GM21447 (cell line): ENCODE results near the gene REXO4.
A peak's percentile ranks its signal among the peaks of the same experiment; 100 is the strongest.

Experiments
- ATAC-seq: cut with Tn5 transposase; IDR thresholded peaks from one replicate; pipeline ENCODE4 v1.9.1; 2021; ENCODE audit not compliant: unreplicated experiment

Gene REXO4

GRCh38 chr9:133417541-133418461 lies at the start of gene REXO4:
Gene REXO4, minus strand, starts transcription at chr9:133418010. Its CDS starts 166 bp downstream, at chr9:133417844.
- peak; percentile 78 for ATAC-seq

GRCh38 chr9:133467101-133467500 lies 49.3 kb upstream of the REXO4 start:
- no peak for ATAC-seq

GRCh38 chr9:133465984-133466383 lies 48.2 kb upstream of the REXO4 start:
- ATAC-seq, result no peak

- ATAC-seq, result no peak
Measured at GRCh38 chr9:133464638-133465037, 46.8 kb upstream of the REXO4 start.

- ATAC-seq, result no peak
Measured at GRCh38 chr9:133463864-133464615, 46.2 kb upstream of the REXO4 start.

- no peak for ATAC-seq
Measured at GRCh38 chr9:133463234-133463863, 45.5 kb upstream of the REXO4 start.

- no peak for ATAC-seq
Measured at GRCh38 chr9:133461975-133462374, 44.2 kb upstream of the REXO4 start.

GRCh38 chr9:133460405-133461175 lies 42.8 kb upstream of the REXO4 start:
- peak; percentile 20 for ATAC-seq

GRCh38 chr9:133459476-133460404 lies 41.9 kb upstream of the REXO4 start, which contains the start of gene CACFD1:
Gene CACFD1, plus strand, starts transcription at chr9:133459978. Its CDS starts 89 bp downstream, at chr9:133460067.
- peak; percentile 74 for ATAC-seq

GRCh38 chr9:133458643-133459312 lies 41.0 kb upstream of the REXO4 start:
- no peak for ATAC-seq

GRCh38 chr9:133457748-133458147 lies 39.9 kb upstream of the REXO4 start:
- ATAC-seq, result no peak

GRCh38 chr9:133457233-133457632 lies 39.4 kb upstream of the REXO4 start:
- no peak for ATAC-seq

GRCh38 chr9:133456409-133456808 lies 38.6 kb upstream of the REXO4 start:
- ATAC-seq, result no peak

GRCh38 chr9:133455936-133456335 lies 38.1 kb upstream of the REXO4 start:
- ATAC-seq, result no peak

GRCh38 chr9:133454943-133455673 lies 37.3 kb upstream of the REXO4 start:
- ATAC-seq, result no peak

- ATAC-seq, result no peak
Measured at GRCh38 chr9:133454325-133454724, 36.5 kb upstream of the REXO4 start.

GRCh38 chr9:133453651-133454050 lies 35.8 kb upstream of the REXO4 start:
- no peak for ATAC-seq

GRCh38 chr9:133452562-133452961 lies 34.8 kb upstream of the REXO4 start:
- no peak for ATAC-seq
